ES-I3 (cell line): Measurements from ENCODE around the gene LRMDA.

Experiments used
- H3K36me3 ChIP-seq: 2 replicates; pipeline ENCODE4 v1.6.1; 2013; ENCODE audit warnings: mild to moderate bottlenecking, low read length, control low read depth, moderate library complexity; ENCODE audit not compliant: insufficient read depth
- H3K4me1 ChIP-seq: 2 replicates; pipeline ENCODE4 v1.6.1; 2013; ENCODE audit warnings: mild to moderate bottlenecking, control low read depth, low read length; ENCODE audit not compliant: insufficient read depth
- H3K9ac ChIP-seq: 2 replicates; pipeline ENCODE4 v1.6.1; 2013; ENCODE audit warnings: low read depth, mild to moderate bottlenecking, low read length, moderate library complexity
- H3K9me3 ChIP-seq: 2 replicates; pipeline ENCODE4 v1.6.1; 2013; ENCODE audit warnings: mild to moderate bottlenecking, low read length, moderate library complexity; ENCODE audit not compliant: control insufficient read depth, insufficient read depth

LRMDA gene

DNA sequence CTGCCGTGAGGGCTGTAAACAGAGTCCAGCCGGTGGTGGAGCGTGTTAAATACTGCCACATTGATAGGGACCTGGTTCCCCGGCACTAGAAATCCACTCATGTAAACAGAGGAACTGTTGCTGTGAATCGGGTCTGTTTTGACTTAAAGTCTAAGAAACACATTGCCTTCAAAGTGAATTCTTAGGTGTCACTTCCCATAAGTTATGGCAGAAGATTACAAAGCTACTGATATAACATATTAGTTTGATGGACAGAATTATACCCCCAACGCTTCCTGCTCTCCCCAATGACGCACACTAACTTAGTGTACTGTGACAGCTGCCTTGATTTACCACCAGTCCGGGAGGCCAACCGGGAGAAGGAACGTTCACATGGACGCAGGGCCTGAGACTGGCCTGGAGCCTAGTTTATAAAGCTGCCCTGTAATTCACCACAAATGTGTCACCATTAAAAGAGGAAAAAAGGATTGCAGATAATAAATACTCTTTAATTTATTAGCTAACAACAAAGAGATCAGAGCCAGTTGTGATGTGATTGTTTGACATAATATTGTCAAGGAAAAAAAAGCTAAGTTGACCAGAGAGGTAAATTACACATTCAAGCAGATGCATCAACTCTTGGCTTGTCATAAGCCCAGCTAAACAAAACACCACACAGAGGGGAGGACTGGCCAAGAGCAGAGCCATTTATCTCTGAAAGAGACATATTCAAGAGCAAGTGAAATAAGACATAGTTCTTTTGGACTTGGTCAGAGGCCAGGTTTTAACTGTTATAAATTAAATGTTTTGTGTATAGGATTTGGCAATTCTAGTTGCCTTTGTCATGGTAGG, 820.6 kb downstream of the LRMDA start:
- Histone ChIP-seq H3K4me1 (no peaks in the 10 kb centered on the region), H3K9ac (no peak overlapping the region), H3K9me3 (no peaks in the 10 kb centered on the region), H3K36me3 (no peaks in the 10 kb centered on the region)

DNA sequence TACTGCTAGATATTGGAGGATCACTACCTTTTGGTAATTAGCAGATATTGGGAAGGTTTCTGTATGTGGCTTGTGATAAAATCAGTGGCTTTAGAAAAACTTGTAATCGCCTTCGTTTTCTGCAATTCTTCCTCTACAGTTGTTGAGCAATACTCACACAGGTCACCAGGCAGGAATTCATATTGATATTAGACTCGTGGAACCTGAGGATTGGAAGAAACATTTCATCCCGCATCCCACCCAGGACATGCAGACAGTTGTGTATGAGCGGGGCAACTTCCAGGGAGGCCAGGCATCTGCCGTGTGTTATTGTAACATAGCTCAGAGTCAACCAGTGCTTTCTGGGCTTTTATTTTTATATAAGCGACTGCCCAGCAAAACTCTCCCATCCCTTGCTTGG, 821.3 kb downstream of the LRMDA start:
- H3K9me3 ChIP-seq = no peaks in the 10 kb centered on the region; the same call in 1 of the 2 replicates
- H3K36me3 ChIP-seq = no peaks in the 10 kb centered on the region
- no peaks in the 10 kb centered on the region for H3K4me1 ChIP-seq
- H3K9ac ChIP-seq = no peak overlapping the region

DNA sequence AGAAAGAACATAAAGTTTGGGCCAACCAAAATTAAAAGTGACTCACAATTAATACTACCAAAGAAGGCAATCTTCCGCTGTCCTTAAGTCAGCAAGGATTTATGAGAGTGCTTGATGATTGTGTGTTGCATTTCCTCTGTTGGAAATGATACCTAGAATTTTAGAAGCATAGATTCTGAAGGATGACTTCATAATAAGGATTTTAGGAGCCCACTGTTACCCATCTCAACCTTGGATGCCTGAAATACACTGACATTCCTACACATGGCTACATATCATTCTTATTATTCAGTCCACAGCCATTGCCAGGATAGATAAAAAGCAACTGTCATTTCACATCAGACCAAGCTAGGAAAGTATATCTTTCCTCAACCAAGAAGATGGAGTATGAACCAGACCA, 823.8 kb downstream of the LRMDA start:
- Histone ChIP-seq H3K36me3 (no peaks in the 10 kb centered on the region), H3K9me3 (no peaks in the 10 kb centered on the region; the same call in 1 of the 2 replicates), H3K9ac (no peak overlapping the region), H3K4me1 (no peaks in the 10 kb centered on the region)

DNA sequence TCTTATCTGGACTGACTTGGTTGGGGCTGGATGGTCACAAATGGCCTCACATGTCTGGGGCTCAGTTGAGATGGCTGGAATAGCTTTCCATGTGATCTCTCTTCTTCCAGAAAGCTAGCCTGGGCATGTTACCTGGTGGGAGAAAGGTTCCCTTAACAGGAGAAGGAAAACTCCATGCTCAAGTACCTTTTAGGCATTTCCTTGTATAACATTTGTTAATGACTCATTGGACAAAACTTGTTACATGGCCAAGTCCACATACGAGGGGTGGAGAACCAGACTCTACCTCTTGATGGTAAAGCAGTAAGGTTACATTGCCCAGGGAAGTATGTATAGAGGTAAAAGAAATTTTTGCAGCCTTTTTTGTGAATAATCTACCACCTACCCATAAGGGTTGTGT, 826.4 kb downstream of the LRMDA start:
- H3K9me3 ChIP-seq = no peaks in the 10 kb centered on the region; the same call in none of the 2 replicates
- no peak overlapping the region for H3K9ac ChIP-seq
- H3K36me3 ChIP-seq = no peaks in the 10 kb centered on the region
- no peaks in the 10 kb centered on the region for H3K4me1 ChIP-seq

DNA sequence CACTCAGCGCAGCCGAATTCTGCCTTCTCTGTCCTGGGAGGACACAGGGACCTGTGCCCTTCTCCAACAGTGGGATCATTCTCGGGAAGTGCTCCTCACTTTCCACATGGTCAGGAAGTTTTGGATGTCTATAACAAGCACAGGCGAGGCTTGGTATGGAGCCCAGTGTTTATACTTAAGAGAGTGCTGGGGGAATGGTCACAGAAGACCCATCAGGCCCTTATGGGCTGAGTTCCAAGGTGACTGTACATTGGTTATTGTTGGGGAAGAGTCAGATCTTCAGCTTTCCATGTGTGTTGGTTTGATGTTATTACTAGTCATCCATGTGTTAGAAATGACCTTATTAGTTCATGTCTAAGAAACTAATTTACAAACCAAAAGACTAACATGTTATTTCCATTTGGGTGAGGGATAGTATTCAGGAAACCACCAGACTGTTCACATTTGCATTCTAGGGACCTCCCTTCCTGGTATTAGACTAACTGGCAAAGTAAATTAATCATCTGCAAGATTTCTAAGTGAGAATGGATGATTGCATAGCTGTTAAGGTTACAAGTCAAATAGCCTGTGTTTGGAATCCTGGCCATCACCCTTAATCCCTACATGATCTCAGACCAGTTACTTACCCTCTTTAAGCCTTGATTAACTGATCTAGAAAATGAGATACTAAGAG, 834.2 kb downstream of the LRMDA start:
- Histone ChIP-seq H3K4me1 (peaks cover 16% of the 10 kb centered on the region; the same call in 1 of the 2 replicates), H3K9me3 (no peaks in the 10 kb centered on the region; the same call in 1 of the 2 replicates), H3K36me3 (no peaks in the 10 kb centered on the region), H3K9ac (no peak overlapping the region)

DNA sequence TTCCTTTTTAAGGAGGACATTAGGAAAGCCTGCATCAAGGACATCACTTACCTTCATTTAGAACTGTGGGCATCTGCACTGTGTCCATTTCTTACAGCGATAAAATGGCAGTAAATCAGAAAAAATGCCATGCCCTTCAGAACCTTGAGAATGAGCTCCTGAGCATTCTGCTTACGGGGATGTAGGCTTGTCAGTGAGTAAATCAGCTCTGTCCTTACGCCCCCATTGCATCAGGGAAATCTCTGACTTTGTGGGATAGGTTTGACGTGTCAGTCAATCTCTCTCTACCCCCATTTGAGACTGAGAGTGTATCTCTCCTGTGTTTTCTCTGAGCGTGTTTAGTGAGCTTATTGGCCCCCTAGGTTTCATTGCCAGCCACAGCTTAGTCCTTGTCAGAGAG, 837.1 kb downstream of the LRMDA start:
- H3K4me1 ChIP-seq = peaks cover 16% of the 10 kb centered on the region; the same call in 1 of the 2 replicates
- no peak overlapping the region for H3K9ac ChIP-seq
- H3K9me3 ChIP-seq = no peaks in the 10 kb centered on the region; the same call in 1 of the 2 replicates
- H3K36me3 ChIP-seq = no peaks in the 10 kb centered on the region

DNA sequence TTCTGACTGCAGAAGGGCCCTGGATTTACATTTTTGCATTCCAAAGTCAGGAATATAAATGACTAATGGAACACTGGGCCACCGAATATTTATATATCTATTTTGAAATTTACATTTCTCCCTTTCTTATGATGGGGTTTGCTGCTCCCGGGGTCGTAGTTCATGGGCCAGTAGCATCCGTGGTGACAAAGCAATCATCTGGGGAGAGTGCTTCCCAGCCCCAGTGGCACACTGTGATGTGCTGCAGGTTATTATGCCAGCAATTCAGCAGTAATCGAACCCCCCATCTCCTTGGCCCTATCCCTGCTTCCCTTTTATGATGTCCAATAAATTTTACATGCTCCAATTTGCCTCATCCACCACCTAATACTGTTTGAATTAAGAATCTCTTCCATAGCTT, 837.5 kb downstream of the LRMDA start:
- Histone ChIP-seq H3K36me3 (no peaks in the 10 kb centered on the region), H3K9me3 (no peaks in the 10 kb centered on the region; the same call in 1 of the 2 replicates), H3K9ac (no peak overlapping the region), H3K4me1 (peaks cover 16% of the 10 kb centered on the region; the same call in 1 of the 2 replicates)

DNA sequence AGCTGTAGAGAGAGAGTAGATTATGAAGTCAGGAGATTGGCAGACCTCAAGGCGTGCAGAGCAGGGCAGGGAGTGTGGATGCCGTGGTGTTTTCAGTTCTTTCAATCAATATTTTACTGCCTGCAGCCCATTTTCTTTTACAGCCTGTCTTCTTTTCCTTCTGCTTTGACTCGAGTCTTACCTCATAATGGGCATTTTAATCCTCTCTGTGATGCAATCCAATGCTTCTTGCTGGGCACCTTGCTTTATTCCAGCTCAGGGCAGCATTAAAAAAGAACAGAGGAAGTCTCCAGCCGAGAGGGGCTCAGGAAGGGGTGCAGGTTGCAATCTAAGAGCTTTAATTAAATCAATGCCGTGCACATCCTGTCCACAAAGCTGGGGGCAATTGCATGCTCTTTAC, 839.0 kb downstream of the LRMDA start:
- H3K4me1 ChIP-seq = peaks cover 16% of the 10 kb centered on the region; the same call in 1 of the 2 replicates
- H3K36me3 ChIP-seq = no peaks in the 10 kb centered on the region
- no peak overlapping the region for H3K9ac ChIP-seq
- no peaks in the 10 kb centered on the region; the same call in 1 of the 2 replicates for H3K9me3 ChIP-seq

DNA sequence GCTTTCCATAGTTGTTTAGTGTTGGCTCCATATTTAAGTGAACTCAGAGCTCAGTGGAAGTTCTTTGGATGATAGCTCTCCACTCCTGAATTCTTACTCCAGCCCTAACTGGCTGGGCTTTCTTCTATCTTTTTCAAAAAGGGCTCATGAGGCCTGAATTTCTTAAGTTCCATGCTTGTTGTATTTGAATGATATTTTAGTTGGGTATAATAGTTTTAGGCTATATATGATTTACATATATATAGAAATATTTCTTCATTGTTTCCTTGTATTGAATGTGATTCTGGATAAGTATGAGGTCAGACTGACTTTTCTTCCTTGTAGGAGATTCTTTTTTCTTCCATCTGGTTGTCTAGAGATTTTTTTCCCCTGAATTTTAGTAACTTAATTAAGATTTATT, 843.5 kb downstream of the LRMDA start:
- Histone ChIP-seq H3K9ac (no peak overlapping the region), H3K36me3 (no peaks in the 10 kb centered on the region), H3K4me1 (peaks cover 7% of the 10 kb centered on the region; the same call in 1 of the 2 replicates), H3K9me3 (no peaks in the 10 kb centered on the region; the same call in 1 of the 2 replicates)

DNA sequence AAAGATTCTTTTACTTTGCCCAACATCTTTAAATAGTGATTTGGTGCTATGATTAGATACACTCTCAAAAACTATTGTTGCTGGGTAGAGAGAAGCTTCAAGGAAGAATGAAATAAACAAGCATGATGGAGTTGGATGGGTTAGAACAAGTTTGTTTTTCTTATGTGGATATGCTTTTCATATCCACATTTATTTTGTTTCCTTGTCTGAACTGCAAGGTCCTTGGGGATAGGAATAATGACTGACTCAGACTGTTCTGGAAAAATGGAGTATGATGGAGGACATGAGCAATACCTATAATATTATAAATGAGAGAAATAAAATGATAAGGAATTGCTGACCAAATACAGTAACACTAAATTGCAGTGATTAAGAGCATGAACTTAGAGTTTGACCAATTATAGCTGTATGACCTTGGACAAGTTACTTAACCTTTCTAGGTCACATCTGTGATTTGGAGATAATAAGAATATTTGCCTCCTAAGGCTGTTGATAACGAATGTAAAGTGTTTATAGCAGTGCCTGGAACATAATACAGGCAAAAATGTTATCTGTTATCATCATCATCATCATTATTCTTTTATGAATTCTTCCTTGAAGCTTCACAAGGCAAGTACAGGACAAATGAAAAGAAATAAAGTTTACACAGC, 847.5 kb downstream of the LRMDA start:
- Histone ChIP-seq H3K9me3 (no peaks in the 10 kb centered on the region; the same call in 1 of the 2 replicates), H3K36me3 (no peaks in the 10 kb centered on the region), H3K9ac (no peak overlapping the region), H3K4me1 (no peaks in the 10 kb centered on the region)

DNA sequence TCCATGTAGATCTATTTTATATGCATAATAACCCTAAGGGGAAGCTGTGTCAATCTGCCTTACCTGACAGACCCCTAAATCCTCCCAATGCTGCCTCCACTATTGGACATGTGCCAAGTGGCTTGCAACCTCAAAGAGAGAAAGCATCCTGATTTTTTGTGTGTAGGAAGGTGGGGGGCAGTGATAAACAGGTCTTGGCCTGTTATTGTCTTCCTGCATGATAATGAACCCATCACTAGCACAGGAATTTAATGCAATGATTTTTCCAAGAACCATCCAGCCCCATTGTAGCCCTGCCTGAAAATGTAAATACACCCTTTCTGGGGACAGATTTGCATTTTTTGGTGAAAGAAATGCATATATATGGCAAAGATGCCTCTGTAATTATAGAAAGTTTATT, 850.2 kb downstream of the LRMDA start:
- Histone ChIP-seq H3K36me3 (no peaks in the 10 kb centered on the region), H3K9me3 (peaks cover 4% of the 10 kb centered on the region), H3K9ac (no peak overlapping the region), H3K4me1 (no peaks in the 10 kb centered on the region)

DNA sequence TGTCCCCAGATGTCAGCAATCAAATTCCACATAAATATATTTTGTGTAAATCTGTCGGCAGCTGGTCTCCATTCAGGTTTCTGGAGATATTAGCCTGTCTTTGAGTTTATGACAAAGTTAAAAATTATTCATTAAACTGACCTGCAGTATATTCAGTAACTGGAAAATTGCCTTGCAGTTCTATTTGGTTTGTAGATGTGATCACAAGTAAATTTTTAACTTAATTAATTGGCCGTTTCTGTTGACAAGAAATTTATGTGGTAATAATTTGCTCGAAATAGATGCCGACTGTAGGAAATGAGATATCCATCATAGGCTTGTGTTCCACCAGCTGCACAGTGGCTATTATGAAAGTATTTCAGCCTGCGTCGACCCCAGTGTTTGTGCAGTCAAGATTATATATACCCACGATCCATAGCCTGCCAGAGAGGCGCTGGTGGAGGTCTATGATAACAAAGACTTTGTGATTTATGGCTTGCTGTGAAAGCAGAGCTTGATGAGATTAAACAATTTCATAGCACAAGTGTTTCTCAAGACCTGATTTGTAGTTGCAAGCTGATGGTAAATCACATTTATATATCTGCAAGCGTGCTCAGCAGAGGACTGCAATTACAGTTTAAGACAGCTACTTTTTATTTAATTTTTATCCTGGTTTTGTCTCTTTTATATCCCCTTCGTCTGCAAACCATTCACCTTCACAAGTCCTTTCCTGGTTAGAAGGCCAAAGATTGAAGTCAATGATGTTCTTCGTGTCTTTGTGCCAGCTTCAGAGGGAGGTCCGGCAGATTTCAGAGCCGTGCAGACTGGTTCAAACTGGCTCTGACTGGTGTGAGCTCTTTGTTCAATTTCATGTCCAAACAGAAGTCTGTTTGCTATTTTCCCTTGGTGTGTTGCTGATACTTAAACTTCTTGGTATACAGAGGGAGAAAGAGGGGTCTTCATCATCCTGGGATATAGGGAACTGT, 850.9 kb downstream of the LRMDA start:
- peaks cover 4% of the 10 kb centered on the region for H3K9me3 ChIP-seq
- no peaks in the 10 kb centered on the region for H3K36me3 ChIP-seq
- H3K9ac ChIP-seq = no peak overlapping the region
- H3K4me1 ChIP-seq = no peaks in the 10 kb centered on the region

DNA sequence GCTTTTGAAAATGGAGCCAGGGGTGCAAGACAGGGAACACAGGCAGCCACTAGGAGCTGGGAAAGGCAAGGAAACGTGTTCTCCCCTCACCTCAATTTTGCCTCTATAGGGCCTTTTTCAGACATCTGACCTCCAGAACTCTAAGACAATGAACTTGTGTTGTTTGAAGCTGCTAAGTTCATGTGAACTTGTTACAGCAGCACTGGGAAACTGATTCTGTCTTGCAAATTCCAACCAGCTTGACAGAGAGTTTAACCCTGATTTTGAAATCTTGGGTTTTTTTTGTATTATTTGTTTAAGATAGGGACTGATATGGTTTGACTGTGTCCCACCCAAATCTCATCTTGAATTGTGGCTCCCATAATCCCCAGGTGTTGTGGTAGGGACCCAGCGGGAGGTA, 852.9 kb downstream of the LRMDA start:
- Histone ChIP-seq H3K9me3 (peaks cover 4% of the 10 kb centered on the region), H3K9ac (no peak overlapping the region), H3K4me1 (no peaks in the 10 kb centered on the region), H3K36me3 (no peaks in the 10 kb centered on the region)

DNA sequence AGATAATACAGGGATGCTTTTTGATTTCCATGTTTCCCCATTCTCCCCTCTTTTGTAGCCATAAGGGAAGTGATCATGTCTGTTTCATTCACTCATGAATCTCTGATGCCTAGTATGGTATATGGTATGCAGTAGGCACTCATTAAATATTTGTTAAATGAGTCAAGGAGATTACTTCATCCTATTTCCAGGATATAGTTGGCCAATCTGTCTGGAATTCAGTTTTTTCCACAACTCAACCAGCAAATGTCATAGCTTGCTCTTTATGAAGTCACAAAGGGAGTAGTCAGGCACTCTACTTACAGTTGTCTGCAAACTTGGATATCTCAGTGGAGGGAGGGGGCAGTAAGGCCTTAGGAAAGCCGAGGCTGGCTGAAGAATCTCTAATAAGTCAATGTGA, 853.6 kb downstream of the LRMDA start:
- no peaks in the 10 kb centered on the region for H3K4me1 ChIP-seq
- peaks cover 4% of the 10 kb centered on the region for H3K9me3 ChIP-seq
- H3K9ac ChIP-seq = no peak overlapping the region
- no peaks in the 10 kb centered on the region for H3K36me3 ChIP-seq
